GM19438 (cell line): Measurements from ENCODE around the gene POTEE.
"Not testable (repeated sequence)": the region's sequence is repeated elsewhere in the genome, so short reads cannot be mapped to it uniquely, and the experiment has no call there.

Source experiments
- ATAC-seq: cut with Tn5 transposase; IDR thresholded peaks from one replicate; pipeline ENCODE4 v1.9.1; 2021; ENCODE audit warnings: low read depth; ENCODE audit not compliant: unreplicated experiment

POTEE gene

DNA sequence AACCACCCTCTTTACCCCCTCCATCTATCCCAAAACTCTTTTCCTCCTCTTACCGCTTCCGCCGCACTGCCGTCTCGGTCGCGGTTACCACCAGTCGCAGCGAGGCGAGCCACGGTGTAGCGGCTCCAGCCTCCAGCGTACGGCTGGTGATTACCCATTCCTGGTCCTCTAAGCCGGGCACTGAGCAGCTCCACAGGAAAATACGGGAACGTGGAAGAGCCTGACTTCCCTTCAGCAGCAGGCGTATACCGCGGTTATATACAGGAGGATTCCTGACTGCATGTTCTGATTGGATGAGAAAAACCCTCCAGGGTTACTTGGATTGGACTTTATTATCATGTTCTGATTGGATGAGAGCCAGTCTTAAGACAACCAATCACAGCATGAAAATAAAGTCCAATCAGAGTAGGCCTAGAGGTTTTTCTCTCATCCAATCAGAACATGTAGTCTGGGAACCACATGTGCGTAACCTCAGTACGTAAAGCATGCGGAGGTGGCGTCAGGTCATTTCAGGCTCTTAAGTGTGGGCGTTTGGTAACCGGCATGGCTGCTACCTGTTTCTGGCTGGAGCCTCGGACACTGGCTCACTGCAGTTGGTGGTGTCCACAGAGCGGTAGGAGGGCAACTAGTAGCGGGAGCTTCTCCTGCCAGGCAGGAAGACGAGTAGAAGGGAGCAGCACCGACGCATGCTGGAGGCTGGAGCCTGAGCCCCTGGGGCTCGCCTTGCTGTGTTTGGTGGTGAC is at the start of gene POTEE:
Gene POTEE, plus strand, starts transcription at position 507 of the 743 bp plus-strand sequence. CDS start 8,867 bp downstream, outside the sequence.
- not testable (repeated sequence) for ATAC-seq

DNA sequence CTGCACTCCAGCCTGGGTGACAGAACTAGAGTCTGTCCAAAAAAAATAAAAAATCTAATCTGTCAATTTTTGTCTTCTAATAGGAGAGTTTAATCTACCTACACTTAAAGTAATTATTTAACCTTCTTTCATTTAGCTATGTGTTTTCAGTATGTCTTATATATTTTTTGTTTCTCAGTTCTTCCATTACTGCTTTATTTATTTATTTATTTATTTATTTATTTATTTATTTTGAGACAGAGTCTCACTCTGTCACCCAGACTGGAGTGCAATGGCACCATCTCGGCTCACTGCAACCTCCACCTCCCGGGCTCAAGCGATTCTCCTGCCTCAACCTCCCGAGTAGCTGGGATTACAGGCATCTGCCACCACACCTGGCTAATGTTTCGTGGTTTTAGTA is 43.8 kb upstream of the POTEE start:
- not testable (repeated sequence) for ATAC-seq

DNA sequence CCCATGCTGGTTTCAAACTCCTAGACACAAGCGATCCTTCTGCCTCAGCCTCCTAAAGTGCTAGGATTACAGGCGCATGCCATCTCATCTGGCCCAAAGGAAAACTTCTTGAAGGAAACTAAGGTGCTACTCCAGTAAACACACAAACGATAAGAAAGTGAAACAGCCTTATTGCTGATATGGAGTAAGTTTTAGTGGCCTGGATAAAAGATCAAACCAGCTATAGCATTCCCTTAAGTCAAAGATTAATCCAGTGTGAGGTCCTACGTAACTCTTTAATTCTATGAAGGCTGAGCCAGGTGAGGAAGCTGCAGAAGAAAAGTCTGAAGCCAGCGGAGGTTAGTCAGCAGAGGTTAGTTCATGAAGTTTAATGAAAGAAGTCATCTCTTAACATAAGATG is 40.8 kb upstream of the POTEE start:
- no peak for ATAC-seq

DNA sequence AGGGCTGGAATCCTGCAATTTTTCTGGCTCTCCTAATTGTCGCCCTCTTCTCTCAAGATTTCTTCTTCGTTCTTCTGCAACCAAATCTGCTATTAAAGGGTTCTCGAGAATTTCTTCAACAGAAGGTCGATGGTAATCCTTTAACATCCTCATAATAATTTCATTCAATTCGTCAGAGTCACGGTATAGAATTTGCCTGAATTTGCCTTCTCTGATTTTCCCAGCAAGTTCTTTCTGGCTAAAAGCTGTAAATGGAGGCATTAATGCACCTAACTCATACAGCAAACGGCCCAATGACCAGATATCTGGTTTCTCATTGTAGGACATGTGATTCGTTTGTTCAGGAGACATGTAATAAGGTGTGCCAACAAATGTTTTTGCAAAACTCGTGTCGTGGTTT is 31.3 kb upstream of the POTEE start:
- not testable (repeated sequence) for ATAC-seq

DNA sequence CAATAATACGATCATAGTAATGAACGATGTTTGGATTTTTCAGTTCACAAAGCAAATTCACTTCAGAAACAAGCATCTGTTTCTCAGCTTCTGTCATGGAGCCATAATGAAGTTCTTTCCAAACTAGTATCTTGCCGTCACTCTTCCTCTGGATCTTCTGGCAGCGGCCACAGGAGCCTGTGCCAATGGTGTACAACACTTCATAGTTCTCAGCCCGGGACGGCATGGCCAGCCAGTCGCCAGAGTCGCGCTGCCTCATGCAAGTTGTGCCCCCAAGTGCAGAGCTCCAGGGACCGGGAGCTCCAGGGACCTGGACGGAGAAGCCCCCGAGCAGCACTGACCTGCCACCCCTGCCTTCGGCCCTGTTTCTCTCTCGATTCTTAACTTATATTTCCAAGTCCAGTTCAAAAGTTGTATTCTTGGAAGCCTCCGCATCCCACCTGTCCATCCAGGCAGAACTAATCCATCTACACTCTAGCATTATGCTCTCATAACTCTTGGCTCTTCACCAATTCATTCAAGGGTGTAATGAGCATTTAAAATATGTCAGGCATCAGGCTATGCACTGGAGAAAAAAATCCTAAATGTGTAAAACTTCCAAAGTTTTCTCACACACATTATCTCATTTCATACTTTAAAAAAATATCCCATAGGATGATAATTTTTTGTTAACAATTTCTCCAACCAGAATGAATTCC is 30.5 kb upstream of the POTEE start:
- not testable (repeated sequence) for ATAC-seq

DNA sequence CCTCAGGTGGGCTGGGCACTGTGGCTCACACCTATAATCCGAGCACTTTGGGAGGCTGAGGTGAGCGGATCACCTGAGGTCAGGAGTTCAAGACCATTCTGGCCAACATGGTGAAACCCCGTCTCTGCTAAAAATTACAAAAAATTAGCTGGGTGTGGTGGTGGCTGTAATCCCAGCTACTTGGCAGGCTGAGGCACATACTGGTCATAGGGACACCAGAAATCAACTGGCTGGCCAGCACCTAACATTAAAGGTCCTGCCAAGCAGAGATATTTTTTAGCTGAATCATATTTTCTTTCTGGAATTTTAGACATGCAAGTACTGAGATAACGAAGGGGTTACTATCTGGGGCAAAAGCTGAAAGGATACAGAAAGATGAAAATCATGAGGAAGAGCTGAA is 27.9 kb upstream of the POTEE start:
- ATAC-seq: not testable (repeated sequence)

DNA sequence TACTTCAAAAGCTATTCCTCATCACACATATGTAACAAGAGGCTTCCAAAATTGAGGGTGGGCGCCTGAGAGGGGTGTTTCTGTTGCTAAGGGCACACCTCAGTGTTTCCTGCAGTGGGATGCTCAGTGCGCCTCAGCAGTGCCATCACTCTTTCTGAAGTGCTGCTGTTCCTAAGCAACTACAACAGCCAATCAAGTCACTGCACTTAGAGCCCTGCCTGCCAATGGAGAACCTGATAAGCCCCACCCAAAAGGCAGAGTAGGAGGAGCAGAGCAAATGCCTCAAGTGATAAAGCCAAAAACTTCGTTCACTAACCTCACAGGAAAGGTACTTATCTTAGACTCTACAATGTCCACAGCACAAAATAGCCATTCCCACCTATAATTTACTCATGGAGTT is 15.9 kb upstream of the POTEE start:
- not testable (repeated sequence) for ATAC-seq

DNA sequence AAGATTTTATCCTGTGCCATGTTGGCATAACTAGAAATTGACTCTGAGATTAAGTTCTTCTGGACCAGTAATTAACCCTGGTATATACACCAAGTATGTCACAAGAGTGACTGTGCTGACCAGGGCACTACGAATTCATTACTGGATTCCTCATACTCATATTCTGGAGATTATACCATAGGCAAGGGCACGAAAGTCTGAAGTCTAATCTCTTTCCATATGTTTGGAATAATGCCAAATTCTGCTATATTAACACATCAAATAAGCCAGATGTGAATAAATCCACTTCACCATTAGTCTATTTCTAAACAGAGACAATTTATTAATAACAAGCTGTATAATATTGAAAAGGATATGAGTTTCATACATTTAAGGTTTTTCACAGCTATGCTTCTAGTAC is 13.2 kb upstream of the POTEE start:
- not testable (repeated sequence) for ATAC-seq

DNA sequence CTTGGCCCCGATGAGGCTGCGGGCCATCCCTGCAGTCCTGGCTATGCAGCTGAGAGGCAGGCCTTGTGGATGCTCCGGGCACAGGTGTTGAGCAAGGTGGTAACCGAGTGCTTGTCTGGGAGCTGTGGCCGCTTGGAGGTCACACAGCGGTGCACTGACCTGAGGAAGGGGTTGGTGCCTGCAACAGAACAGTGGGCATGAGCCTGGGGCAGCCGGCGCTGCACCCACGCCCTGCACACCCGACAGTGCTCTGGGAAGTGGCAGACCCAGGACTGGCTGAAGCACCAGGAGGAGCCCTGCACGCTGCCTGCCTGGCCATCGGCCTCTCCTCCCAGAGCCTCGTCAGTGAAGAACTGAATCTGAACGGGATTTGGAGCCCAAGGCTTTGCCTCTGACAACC is 8.2 kb upstream of the POTEE start:
- no peak for ATAC-seq

DNA sequence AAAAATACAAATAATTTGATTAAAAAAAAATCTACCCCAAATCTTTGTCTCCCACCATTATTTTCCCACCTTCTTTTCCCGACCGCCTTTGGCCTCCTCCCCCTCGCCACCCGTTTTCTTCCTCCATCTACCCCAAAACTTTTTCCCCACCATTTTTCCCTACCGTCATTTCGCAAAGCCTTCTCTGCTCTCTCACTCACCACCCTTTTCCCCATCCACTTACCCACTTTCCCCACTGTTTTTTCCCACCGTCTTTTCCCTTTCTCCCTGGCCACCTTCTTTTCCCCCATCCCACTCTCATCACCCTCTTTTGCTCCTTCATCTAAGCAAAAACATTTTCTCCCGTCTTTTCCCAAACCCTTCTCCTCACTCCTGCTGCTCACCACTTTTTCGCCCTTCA is 1.5 kb upstream of the POTEE start:
- ATAC-seq: not testable (repeated sequence)

DNA sequence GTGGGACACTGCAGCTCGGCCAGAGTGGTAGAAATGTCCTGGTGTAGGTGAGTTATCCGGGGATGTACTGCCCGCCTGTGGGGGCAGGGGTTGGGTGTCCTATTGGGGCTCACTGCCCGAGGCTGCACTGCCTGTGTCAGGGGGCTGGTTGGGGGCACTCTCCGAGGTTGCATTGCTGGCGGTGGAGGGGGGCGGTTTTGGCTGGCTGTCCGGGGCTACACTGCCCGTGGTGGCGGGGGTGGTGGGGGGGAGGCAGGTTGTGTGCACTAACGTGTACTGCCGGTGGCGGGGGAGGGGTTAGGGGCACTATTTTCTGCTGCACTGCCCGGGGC is 403 bp downstream of the POTEE start:
- not testable (repeated sequence) for ATAC-seq

DNA sequence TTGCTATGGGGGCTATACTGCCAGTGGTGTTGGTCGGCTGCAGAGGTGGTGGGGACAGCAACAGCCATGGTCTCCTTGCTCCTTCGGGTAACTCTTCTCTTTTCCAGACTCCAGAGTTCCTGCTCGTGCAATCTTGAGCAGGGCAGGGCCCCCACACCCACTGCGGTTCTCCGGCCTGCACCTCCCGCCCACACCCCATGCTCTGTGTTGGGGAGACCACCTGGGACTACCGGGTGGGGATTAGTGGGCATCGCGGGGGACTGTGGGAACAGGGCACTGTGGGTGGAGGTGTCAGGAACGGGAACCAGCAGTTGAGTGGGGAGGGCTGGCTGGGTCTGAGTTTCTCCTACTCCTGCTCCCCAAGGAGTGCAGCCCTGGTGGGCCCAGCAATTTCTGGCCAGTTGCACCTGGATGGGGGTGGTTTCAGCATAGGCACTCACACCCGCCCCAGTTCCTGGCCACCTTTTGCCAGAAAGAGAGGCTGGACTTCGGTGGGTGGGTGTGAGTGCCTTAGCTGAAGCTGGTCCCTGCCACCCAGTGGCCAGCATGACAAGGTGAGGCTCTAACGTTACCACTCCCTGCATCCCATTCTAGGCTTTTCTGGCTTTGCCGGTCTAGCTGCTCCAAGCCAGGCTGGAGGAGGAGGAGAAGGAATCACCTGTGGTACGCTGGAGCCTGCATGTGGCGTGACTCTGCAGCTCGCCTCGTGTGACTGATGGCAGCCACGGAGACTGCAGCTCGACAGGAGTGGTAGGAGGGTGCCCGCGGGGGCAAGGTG is 1.3 kb downstream of the POTEE start:
- ATAC-seq: not testable (repeated sequence)

DNA sequence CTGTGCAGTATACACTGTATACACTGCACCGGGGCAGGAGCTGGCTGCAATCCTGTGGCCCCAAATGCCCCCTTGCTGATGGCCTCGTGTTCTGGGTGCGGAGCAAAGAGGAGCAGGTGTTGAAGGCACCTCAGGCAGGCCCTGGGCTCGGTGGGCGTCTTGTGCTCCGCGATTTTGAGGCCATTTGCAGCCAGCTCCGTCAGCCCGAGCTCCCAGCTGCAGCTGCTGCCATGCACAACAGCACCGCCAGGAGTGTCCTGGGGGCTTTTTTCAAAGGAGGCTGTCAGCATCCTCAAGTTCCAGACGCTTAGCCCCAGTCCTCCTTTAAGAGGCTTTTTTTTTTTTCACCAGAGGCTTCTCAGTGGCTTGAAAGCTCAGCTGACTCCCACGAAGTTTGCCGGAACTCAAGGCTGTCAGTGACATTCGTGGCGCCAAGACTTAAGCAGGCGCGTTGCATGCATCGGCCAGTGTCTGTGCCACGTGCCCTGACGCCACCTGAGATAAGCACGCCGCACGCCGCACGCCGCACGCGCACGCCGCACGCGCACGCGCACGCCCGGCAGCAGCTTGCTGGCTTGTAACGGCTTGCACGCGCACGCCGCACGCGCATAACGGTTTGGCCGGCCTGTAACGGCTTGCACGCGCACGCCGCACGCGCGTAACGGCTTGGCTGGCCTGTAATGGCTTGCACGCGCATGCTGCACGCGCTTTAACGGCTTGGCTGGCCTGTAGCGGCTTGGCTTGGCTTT is 8.1 kb downstream of the POTEE start:
- ATAC-seq: not testable (repeated sequence)

DNA sequence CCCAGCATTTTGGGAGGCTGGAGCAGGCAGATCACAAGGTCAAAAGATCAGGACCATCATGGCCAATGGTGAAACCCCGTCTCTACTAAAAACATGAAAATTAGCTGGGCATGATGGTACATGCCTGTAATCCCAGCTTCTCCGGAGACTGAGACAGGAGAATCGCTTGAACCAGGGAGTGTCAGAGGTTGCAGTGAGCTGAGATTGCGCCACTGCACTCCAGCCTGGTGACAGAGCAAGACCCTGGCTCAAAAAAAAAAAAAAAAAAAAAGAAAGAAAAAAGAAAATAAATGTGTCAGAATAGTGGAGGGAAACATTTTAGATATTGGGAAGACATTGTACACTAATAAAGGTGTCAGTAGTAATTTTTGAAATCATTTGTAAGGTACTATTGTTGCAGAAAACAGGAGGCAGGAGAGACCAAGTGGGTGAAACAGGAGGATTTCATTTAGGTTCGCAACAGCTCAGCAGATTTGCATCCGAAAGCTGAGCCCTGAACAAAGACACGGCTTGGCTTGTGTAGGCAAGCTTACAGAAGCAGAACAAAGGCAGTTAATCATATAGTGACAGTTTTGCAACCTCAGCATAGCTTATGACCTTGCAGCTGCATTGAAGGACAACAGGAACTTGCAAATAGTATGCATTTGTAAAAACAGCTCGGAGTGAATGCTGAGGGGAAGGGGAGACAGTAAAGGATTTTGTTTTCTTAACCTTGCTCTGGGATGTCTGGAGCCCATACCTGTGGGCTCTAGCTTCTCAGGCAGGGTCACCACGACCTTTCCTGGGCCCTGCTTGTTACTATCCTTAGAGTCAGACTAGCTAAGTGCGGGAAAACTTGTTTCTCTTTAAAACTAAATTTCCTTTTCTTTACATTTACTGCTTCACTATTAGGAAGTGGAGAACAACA is 26.5 kb downstream of the POTEE start:
- ATAC-seq: not testable (repeated sequence)
